ENCODE data around the gene CRK.

DNA sequence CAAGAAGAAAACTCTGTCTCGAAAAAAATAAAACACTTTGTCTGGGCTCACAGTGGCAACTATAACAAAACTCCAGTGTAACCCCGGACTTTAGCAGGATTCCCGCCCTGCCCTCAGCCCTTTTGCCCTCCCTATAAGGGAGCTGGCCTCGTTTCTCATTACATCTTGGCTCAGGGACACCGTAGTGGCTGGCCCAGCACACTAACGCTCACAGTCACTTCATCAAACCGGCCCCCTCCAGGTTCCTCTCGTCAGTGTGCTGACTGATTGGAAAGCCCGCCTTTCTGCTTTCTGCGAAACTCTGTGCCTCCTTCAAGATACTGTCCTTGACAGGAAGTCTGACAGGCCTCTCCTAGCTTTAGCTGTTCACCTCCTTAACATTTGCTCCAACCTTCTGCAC, 47.7 kb upstream of the CRK start:
- TF ChIP-seq POLR2A (IDR thresholded peaks at IDR 0.05; ENCODE audit: low read length) = no peak
- TF ChIP-seq GATA1 (IDR thresholded peaks at IDR 0.05; ENCODE audit: low read depth, low read length) = no peak

Data from erythroblast (primary cell).